Activated CD4-positive, alpha-beta T cell treated with anti-CD3 and anti-CD28 coated beads, Interleukin-2, amount 10 ng/mL, durations not matched to agents 24 days and 14 days (primary cell): ENCODE data around the gene FAM149A. TPM values are rescaled to one million over a fixed set of nuclear protein-coding genes. Genes with fewer than 3 reads are reported as not detected.
A peak's percentile ranks its signal among the peaks of the same experiment; 100 is the strongest.

Source experiments
- DNase-seq: peaks from one replicate; pipeline ENCODE4 v3.0.0; 2022
- H3K27ac Mint-ChIP-seq: one replicate; pipeline ENCODE4 v1.8.0; 2022; ENCODE audit warnings: mild to moderate bottlenecking, mixed read lengths
- H3K27me3 Mint-ChIP-seq: one replicate; pipeline ENCODE4 v1.8.0; 2022; ENCODE audit warnings: mixed read lengths
- H3K36me3 Mint-ChIP-seq: one replicate; pipeline ENCODE4 v1.8.0; 2022; ENCODE audit warnings: low read depth, mild to moderate bottlenecking, mixed read lengths
- H3K4me1 Mint-ChIP-seq: one replicate; pipeline ENCODE4 v1.8.0; 2021; ENCODE audit warnings: mixed read lengths
- H3K4me3 Mint-ChIP-seq: one replicate; pipeline ENCODE4 v1.8.0; 2022; ENCODE audit warnings: mild to moderate bottlenecking, moderate library complexity, mixed read lengths
- H3K9me3 Mint-ChIP-seq: one replicate; pipeline ENCODE4 v1.8.0; 2021; ENCODE audit warnings: mixed read lengths
- intact Hi-C: fragments of 100-400 bp; cut with micrococcal nuclease; formaldehyde crosslinking; loops from one replicate; pipeline ENCODE4 v1.15.1; 2023
- total RNA-seq: library from RNA; stranded (reverse); gene quantifications from 2 replicates; pipeline ENCODE4 v1.2.3, GENCODE V29; 2022

Gene FAM149A
- total RNA-seq, result 0.33 TPM in 1 of 2 replicates, not detected in the other

- H3K27ac Mint-ChIP-seq, result no peak within 1 kb of the TSS
- H3K4me3 Mint-ChIP-seq, result peak within 1 kb of the TSS; percentile 66
- H3K27me3 Mint-ChIP-seq, result peaks cover 53% of the 10 kb centered on the region
- H3K4me1 Mint-ChIP-seq, result peaks cover 3% of the 10 kb centered on the region
- H3K9me3 Mint-ChIP-seq, result no peaks in the 10 kb centered on the region
- H3K36me3 Mint-ChIP-seq, result no peaks in the 10 kb centered on the region
- peak; percentile 79 for DNase-seq
- intact Hi-C loops, result no loop called here
These were observed at the start of gene FAM149A for GRCh38 chr4:186104114-186104889. Gene FAM149A (plus strand): TSS chr4:186104704.

- Mint-ChIP-seq H3K9me3 (peaks cover 9% of the 10 kb centered on the region), H3K27me3 (peaks cover 11% of the 10 kb centered on the region), H3K4me3 (no peak overlapping the region), H3K36me3 (peaks cover 3% of the 10 kb centered on the region), H3K4me1 (no peaks in the 10 kb centered on the region), H3K27ac (no peak overlapping the region)
- no peak for DNase-seq
- intact Hi-C loops, result no loop called here
These were observed 46.1 kb upstream of the FAM149A start for GRCh38 chr4:186058253-186058979.

DNA sequence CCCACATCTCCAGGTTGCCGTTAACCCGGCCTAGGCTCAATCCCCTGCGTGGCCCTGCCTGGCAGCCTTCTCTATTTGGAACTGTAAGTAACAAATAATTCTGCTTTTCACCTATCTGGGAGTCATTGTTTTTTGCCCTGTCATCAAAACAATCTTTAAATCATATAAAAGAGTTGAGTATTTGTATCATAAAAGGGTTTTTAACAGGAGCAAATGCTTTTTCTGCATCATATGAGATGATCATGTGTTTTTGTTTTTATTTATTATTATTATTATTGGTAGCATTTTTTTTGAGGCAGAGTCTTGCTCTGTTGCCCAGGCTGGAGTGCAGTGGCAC is 45.6 kb upstream of the FAM149A start:
- H3K4me1 Mint-ChIP-seq, result no peaks in the 10 kb centered on the region
- DNase-seq, result no peak
- H3K4me3 Mint-ChIP-seq, result no peak overlapping the region
- peaks cover 9% of the 10 kb centered on the region for H3K9me3 Mint-ChIP-seq
- H3K27ac Mint-ChIP-seq, result no peak overlapping the region
- H3K36me3 Mint-ChIP-seq, result peaks cover 3% of the 10 kb centered on the region
- intact Hi-C loops, result no loop called here
- peaks cover 11% of the 10 kb centered on the region for H3K27me3 Mint-ChIP-seq

DNA sequence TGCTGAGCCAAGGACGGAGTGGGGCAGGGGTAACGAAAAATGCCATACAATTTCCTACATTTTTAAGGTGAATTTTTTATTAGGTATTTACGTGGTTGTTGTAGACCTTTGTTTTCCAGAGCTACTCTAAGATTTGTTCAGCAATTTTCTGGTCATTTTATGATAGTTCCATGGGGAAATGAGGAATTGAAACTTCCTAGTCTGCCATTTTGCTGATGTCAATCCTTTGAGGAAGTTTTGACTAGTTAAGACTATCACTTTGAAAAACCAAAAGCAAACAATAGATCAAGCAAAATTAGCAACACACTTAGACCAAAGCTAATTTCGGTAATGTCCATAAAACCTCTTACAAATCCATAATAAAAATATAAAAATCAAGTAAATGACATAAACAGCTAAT is 42.6 kb upstream of the FAM149A start:
- H3K4me3 Mint-ChIP-seq, result no peak overlapping the region
- H3K9me3 Mint-ChIP-seq, result peaks cover 9% of the 10 kb centered on the region
- peaks cover 3% of the 10 kb centered on the region for H3K36me3 Mint-ChIP-seq
- H3K27me3 Mint-ChIP-seq, result peaks cover 15% of the 10 kb centered on the region
- H3K4me1 Mint-ChIP-seq, result no peaks in the 10 kb centered on the region
- no peak for DNase-seq
- intact Hi-C loops, result no loop called here
- no peak overlapping the region for H3K27ac Mint-ChIP-seq

DNA sequence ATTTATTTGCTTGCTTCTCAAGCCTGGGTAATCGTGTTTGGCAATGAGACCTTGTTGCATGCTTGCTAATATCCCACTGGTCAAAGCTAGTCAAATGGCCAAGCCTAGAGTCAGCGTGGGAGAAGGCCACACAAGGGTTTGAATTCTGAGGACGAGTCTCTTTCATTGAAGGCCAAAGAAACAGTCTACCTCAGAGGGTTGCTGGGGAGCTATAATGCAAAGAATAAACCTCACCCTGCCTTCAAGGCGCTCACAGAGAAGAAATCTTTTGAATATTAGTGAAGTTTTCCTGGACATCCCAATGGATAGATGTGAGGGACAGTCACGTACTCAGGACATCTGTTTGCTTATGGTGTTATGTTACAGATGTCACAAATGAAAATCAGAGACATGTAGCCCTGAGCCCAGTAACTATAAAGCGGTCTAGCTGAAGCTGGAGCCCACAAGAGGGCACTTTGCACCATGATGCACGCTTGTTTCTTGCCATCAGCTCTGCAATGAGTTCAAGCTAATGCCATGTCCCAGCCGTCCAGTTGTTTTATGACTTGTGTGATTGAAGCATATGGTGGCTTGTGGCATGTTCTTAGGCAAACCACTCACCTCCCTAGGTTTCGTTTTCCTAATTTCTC is 36.6 kb upstream of the FAM149A start:
- Mint-ChIP-seq H3K27ac (no peak overlapping the region), H3K36me3 (no peaks in the 10 kb centered on the region), H3K4me1 (peaks cover 11% of the 10 kb centered on the region), H3K27me3 (peaks cover 26% of the 10 kb centered on the region), H3K4me3 (no peak overlapping the region), H3K9me3 (no peaks in the 10 kb centered on the region)
- intact Hi-C loops, result loop anchor here (5.0 kb wide), 2 partner anchors 124 to 519 kb away; partner anchors contain the start of gene CYP4V2
- peak; percentile 67 for DNase-seq

DNA sequence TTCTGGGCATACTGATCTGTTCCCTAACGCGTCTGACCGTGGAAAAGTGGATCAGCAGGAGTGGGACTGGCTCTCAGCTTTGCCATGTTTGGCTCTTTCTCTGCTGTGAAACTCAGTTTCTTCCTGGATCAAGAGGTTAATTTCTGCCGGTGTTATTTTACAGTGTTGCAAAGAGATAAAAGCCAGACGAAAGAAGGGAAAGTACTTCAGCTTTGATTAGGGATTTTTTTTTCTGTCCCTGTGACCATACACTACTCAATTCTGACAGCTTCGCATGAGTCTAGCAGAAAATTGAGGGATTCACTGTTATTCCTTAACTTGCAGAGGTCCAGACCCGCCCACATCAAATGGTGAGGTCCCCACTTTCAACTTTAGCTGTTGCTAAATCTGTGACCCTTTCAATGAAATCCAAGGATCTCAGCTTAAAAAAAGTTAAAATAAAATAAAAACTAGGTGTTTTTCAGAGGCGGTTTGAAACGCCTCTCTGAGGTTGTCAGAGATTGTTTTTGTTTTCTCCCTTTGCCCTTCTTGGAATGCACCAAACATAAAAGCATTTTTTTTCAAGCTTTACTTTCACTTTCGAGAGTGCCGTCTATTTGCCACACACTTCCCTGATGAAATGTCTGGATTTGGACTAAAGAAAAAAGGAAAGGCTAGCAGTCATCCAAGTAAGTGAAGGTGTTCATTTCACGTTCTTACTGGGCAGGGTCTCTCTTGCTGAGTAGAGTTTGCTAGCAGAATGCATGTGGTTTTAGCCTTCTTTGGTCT is 35.7 kb upstream of the FAM149A start, which contains the start of gene TLR3:
TLR3 (plus strand) TSS at position 576 of the 768 bp plus-strand sequence. CDS start 7,464 bp downstream, outside the sequence.
- intact Hi-C loops, result loop anchor here (5.0 kb wide), 2 partner anchors 124 to 519 kb away; partner anchors contain the start of gene CYP4V2
- peaks cover 24% of the 10 kb centered on the region for H3K27me3 Mint-ChIP-seq
- DNase-seq, result peak; percentile 63
- H3K4me1 Mint-ChIP-seq, result peaks cover 11% of the 10 kb centered on the region
- no peaks in the 10 kb centered on the region for H3K36me3 Mint-ChIP-seq
- H3K4me3 Mint-ChIP-seq, result peak within 1 kb of the TSS; percentile 84
- no peak within 1 kb of the TSS for H3K27ac Mint-ChIP-seq
- no peaks in the 10 kb centered on the region for H3K9me3 Mint-ChIP-seq

DNA sequence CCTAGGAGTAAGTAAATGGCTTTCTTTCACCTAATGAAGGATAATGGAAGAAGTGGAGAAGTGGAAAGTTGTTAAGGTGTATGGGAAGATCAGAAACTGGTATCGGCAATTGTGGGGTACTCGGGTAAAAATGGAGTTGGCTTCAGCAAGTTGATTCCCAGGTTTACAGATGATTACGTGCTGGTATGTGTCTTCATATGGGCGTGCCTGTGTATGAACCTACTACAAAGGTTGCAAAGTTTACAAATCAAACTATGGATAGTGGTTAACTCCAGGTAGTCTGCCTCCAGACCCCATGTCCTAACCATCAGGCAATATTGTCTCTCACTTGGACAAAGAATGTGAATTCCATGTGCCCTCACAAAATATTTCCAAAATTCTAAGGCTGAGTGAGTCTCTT is 34.8 kb upstream of the FAM149A start:
- DNase-seq, result no peak
- Mint-ChIP-seq H3K4me1 (peaks cover 11% of the 10 kb centered on the region), H3K9me3 (no peaks in the 10 kb centered on the region), H3K4me3 (no peak overlapping the region), H3K27me3 (peaks cover 24% of the 10 kb centered on the region), H3K36me3 (no peaks in the 10 kb centered on the region), H3K27ac (no peak overlapping the region)
- intact Hi-C loops, result loop anchor here (5.0 kb wide), 2 partner anchors 123 to 518 kb away; partner anchors contain the start of gene CYP4V2

- intact Hi-C loops, result no loop called here
- Mint-ChIP-seq H3K4me1 (peaks cover 11% of the 10 kb centered on the region), H3K9me3 (no peaks in the 10 kb centered on the region), H3K27me3 (peaks cover 19% of the 10 kb centered on the region), H3K27ac (no peak overlapping the region), H3K36me3 (no peaks in the 10 kb centered on the region), H3K4me3 (no peak overlapping the region)
- no peak for DNase-seq
These were observed 32.0 kb upstream of the FAM149A start for GRCh38 chr4:186072516-186072915.

GRCh38 chr4:186074189-186074588 is 30.3 kb upstream of the FAM149A start:
- Mint-ChIP-seq H3K27me3 (peaks cover 15% of the 10 kb centered on the region), H3K27ac (no peak overlapping the region), H3K9me3 (no peaks in the 10 kb centered on the region), H3K4me1 (peaks cover 4% of the 10 kb centered on the region), H3K36me3 (no peaks in the 10 kb centered on the region), H3K4me3 (no peak overlapping the region)
- intact Hi-C loops, result no loop called here
- no peak for DNase-seq

GRCh38 chr4:186078981-186079638 is 25.4 kb upstream of the FAM149A start:
- H3K27me3 Mint-ChIP-seq, result peaks cover 8% of the 10 kb centered on the region
- no peaks in the 10 kb centered on the region for H3K9me3 Mint-ChIP-seq
- intact Hi-C loops, result no loop called here
- no peak overlapping the region for H3K27ac Mint-ChIP-seq
- no peak overlapping the region for H3K4me3 Mint-ChIP-seq
- no peaks in the 10 kb centered on the region for H3K36me3 Mint-ChIP-seq
- DNase-seq, result no peak
- H3K4me1 Mint-ChIP-seq, result no peaks in the 10 kb centered on the region

DNA sequence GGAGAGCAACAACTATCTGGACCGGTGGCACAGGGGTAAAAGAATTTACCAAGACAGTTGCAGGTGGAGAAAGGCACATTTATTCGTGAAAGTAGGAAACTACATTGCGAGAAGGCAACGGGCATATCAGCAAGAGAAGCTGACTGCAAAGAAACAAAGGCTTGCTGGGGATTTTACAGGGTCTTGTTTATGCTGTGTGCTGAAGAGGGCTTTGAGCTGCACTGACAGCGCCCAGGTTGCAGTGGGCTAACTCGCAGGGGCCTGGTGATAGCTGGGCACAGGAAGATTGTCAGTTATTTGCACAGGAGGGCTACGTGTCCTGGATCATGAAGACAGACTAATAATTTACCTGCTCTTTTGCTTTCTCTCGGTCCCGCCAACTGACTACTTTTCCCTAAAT is 24.8 kb upstream of the FAM149A start:
- H3K27ac Mint-ChIP-seq, result no peak overlapping the region
- H3K4me3 Mint-ChIP-seq, result no peak overlapping the region
- no peaks in the 10 kb centered on the region for H3K36me3 Mint-ChIP-seq
- no peak for DNase-seq
- intact Hi-C loops, result no loop called here
- peaks cover 8% of the 10 kb centered on the region for H3K27me3 Mint-ChIP-seq
- no peaks in the 10 kb centered on the region for H3K4me1 Mint-ChIP-seq
- H3K9me3 Mint-ChIP-seq, result no peaks in the 10 kb centered on the region

DNA sequence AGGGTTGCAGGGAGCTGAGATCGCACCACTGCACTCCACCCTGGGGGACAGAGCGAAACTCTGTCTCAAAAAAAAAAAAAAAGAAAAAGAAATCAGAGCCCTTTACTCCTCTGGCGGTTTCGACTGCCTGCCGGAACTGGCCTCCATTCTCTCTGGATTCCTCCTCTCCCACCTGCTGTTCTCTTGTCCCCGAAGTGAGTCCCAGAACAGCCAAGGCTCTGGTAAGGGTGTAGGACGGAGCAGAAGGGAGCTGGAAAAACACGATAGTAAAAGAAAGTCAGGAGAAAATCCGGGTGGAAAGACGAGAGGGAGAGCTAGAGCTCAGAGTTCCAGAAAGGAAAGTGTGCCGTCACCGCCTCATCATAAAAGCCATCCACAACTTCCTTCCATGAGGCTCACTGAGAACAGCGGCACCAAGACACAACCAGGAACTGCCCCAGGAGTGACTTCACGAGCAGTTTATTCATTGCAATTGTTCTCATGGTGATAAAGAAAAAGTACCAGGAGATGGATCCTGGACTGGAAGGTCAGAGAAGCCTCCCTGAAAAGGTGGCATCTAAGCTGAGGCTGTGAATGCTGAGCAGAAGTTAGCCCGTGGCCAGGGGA is 23.2 kb upstream of the FAM149A start:
- Mint-ChIP-seq H3K4me3 (no peak overlapping the region), H3K27me3 (peaks cover 8% of the 10 kb centered on the region), H3K9me3 (no peaks in the 10 kb centered on the region), H3K27ac (no peak overlapping the region), H3K4me1 (no peaks in the 10 kb centered on the region), H3K36me3 (no peaks in the 10 kb centered on the region)
- DNase-seq, result no peak
- intact Hi-C loops, result no loop called here

DNA sequence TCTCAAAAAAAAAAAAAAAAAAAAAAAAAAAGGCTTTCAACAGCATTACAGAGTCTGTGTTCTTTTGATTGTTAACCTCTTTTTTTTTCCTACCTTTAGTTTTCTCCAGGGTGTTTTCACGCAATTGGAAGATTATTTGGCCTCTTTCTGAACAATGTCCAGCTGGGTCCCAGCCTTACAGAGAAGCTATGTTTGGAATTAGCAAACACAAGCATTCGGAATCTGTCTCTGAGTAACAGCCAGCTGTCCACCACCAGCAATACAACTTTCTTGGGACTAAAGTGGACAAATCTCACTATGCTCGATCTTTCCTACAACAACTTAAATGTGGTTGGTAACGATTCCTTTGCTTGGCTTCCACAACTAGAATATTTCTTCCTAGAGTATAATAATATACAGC is 22.3 kb upstream of the FAM149A start:
- Mint-ChIP-seq H3K4me1 (no peaks in the 10 kb centered on the region), H3K36me3 (no peaks in the 10 kb centered on the region), H3K4me3 (no peak overlapping the region), H3K9me3 (no peaks in the 10 kb centered on the region), H3K27me3 (peaks cover 5% of the 10 kb centered on the region), H3K27ac (no peak overlapping the region)
- intact Hi-C loops, result no loop called here
- no peak for DNase-seq
